Progenitor cell of endocrine pancreas (in vitro differentiated cells): ENCODE measurements around the gene CPNE4. TPM values are rescaled to one million over a fixed set of nuclear protein-coding genes. Genes with fewer than 3 reads are reported as not detected.

ENCODE experiments used
- DNase-seq: peaks from one replicate; pipeline ENCODE4 v3.0.0; 2021; ENCODE audit warnings: low spot score; ENCODE audit not compliant: unreplicated experiment
- H3K27ac Mint-ChIP-seq: 2 replicates; pipeline ENCODE4 v1.8.0; 2021; ENCODE audit warnings: mild to moderate bottlenecking, moderate library complexity, mixed read lengths
- H3K27me3 Mint-ChIP-seq: 2 replicates; pipeline ENCODE4 v1.8.0; 2021; ENCODE audit warnings: mixed read lengths
- H3K36me3 Mint-ChIP-seq: 2 replicates; pipeline ENCODE4 v1.8.0; 2022; ENCODE audit warnings: mixed read lengths; ENCODE audit not compliant: insufficient read depth
- H3K4me1 Mint-ChIP-seq: 2 replicates; pipeline ENCODE4 v1.8.0; 2021; ENCODE audit warnings: low read depth, mixed read lengths
- H3K4me3 Mint-ChIP-seq: 2 replicates; pipeline ENCODE4 v1.8.0; 2021; ENCODE audit warnings: low read depth, mild to moderate bottlenecking, moderate library complexity, mixed read lengths
- H3K9me3 Mint-ChIP-seq: 2 replicates; pipeline ENCODE4 v1.8.0; 2021; ENCODE audit warnings: low read depth, mixed read lengths
- CTCF ChIP-seq: fragments of 200-600 bp; sonication (generic); IDR thresholded peaks from one replicate; pipeline ENCODE4 v1.5.0; 2021; ENCODE audit warnings: antibody characterized with exemption, mild to moderate bottlenecking; ENCODE audit not compliant: unreplicated experiment
- total RNA-seq: library from RNA; stranded (reverse); gene quantifications from 2 replicates; pipeline ENCODE4 v1.2.1, GENCODE V29; 2021

The CPNE4 gene
- total RNA-seq, 1 donor from 2014 or later: 5.5 TPM

GRCh38 chr3:131623431-131623830 lies 411.4 kb downstream of the CPNE4 start:
- TF ChIP-seq CTCF: no peak
- Mint-ChIP-seq H3K9me3 (no peaks in the 10 kb centered on the region), H3K27me3 (peaks cover 5% of the 10 kb centered on the region), H3K4me3 (no peak overlapping the region), H3K4me1 (no peaks in the 10 kb centered on the region), H3K36me3 (no peaks in the 10 kb centered on the region), H3K27ac (no peak overlapping the region)
- no peak for DNase-seq

GRCh38 chr3:131622726-131623125 lies 412.1 kb downstream of the CPNE4 start:
- Mint-ChIP-seq H3K4me3 (no peak overlapping the region), H3K36me3 (no peaks in the 10 kb centered on the region), H3K27me3 (peaks cover 5% of the 10 kb centered on the region), H3K27ac (no peak overlapping the region), H3K4me1 (no peaks in the 10 kb centered on the region), H3K9me3 (no peaks in the 10 kb centered on the region)
- TF ChIP-seq CTCF: no peak
- DNase-seq: no peak

GRCh38 chr3:131620977-131621376 lies 413.8 kb downstream of the CPNE4 start:
- H3K4me3 Mint-ChIP-seq: no peak overlapping the region
- H3K9me3 Mint-ChIP-seq: no peaks in the 10 kb centered on the region

GRCh38 chr3:131619821-131620220 lies 415.0 kb downstream of the CPNE4 start:
- peaks cover 8% of the 10 kb centered on the region for H3K27me3 Mint-ChIP-seq
- no peaks in the 10 kb centered on the region for H3K36me3 Mint-ChIP-seq
- no peaks in the 10 kb centered on the region for H3K9me3 Mint-ChIP-seq
- no peak overlapping the region for H3K27ac Mint-ChIP-seq
- no peak overlapping the region for H3K4me3 Mint-ChIP-seq
- no peak for DNase-seq
- no peaks in the 10 kb centered on the region for H3K4me1 Mint-ChIP-seq
- TF ChIP-seq CTCF: no peak

More at GRCh38 chr3:131620977-131621376, 413.8 kb downstream of the CPNE4 start:
- Mint-ChIP-seq H3K27me3 (peaks cover 8% of the 10 kb centered on the region), H3K4me1 (no peaks in the 10 kb centered on the region), H3K27ac (no peak overlapping the region), H3K36me3 (no peaks in the 10 kb centered on the region)
- no peak for TF ChIP-seq CTCF
- no peak for DNase-seq

- no peaks in the 10 kb centered on the region for H3K4me1 Mint-ChIP-seq
- H3K27me3 Mint-ChIP-seq: peaks cover 8% of the 10 kb centered on the region
- DNase-seq: no peak
- TF ChIP-seq CTCF: no peak
- no peak overlapping the region for H3K27ac Mint-ChIP-seq
- no peaks in the 10 kb centered on the region for H3K36me3 Mint-ChIP-seq
- no peaks in the 10 kb centered on the region for H3K9me3 Mint-ChIP-seq
- no peak overlapping the region for H3K4me3 Mint-ChIP-seq
Measured at GRCh38 chr3:131616719-131617118, 418.1 kb downstream of the CPNE4 start.
